ENCODE measurements around the gene FGF8. TPM values are rescaled to one million over a fixed set of nuclear protein-coding genes. Genes with fewer than 3 reads are reported as not detected.
"Not testable (repeated sequence)": the region's sequence is repeated elsewhere in the genome, so short reads cannot be mapped to it uniquely, and the experiment has no call there.

Gene FGF8
- total and polyA plus RNA-seq, 9 donors = 0.18 to 1.9 (median 0.49) TPM; not detected in 1

DNA sequence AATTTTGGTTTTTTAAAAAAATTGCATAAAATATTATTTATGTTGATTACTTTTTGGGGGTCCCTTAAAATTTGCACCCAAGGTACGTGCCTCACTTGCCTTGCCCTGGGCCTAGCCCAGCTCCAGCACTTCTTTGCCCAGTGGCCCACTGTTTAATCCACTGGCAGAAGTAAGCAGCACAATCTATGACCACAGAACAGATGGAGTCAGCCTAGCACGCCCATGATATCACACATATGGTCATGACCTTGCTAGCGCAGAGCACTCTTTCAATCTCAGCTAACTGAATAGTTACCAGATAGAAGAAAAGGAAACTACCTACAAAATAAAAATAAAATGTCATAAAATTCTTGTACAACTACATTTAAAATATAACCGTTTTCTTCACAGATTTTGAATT is 36.7 kb upstream of the FGF8 start:
- Histone ChIP-seq H3K27me3 (ENCODE audit: control insufficient read depth, insufficient read depth, low read length) (no peaks in the 10 kb centered on the region), H3K27ac (ENCODE audit: low read length) (no peak overlapping the region), H3K9me3 (replicated peaks; ENCODE audit: control insufficient read depth, low read depth, low read length) (no peaks in the 10 kb centered on the region), H3K4me3 (ENCODE audit: low read length) (no peak overlapping the region), H3K36me3 (ENCODE audit: control insufficient read depth, insufficient read depth, low read length) (peaks cover 35% of the 10 kb centered on the region), H3K4me1 (ENCODE audit: control insufficient read depth, insufficient read depth, low read length) (peaks cover 14% of the 10 kb centered on the region)
- WGBS (ENCODE audit: insufficient coverage) = 88% methylated on average over 1 of the region's 4 CpGs
- no peak for DNase-seq

DNA sequence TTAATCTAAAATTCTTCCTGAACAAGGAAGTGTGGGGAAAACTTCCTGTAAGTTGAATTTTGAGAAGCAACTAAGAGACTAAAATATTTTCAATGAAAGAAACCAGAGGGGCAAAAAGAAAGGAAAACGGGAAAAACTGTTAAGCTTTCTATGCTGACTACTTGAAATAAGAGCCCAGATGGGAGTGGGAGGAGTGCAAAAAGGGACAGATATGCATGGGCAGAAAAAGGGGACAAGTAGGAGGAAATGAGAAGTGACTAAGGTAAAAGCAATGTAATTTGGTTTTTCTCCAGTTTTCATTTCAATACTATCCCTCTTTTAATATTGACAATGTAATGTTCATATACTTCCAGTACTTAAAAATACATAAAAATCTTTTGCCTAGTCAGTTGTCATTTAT is 31.2 kb upstream of the FGF8 start:
- 50% methylated on average over 1 of the region's 1 CpG for WGBS (ENCODE audit: insufficient coverage)
- H3K36me3 ChIP-seq (ENCODE audit: control insufficient read depth, insufficient read depth, low read length) = peaks cover 66% of the 10 kb centered on the region
- H3K4me3 ChIP-seq (ENCODE audit: low read length) = no peak overlapping the region

DNA sequence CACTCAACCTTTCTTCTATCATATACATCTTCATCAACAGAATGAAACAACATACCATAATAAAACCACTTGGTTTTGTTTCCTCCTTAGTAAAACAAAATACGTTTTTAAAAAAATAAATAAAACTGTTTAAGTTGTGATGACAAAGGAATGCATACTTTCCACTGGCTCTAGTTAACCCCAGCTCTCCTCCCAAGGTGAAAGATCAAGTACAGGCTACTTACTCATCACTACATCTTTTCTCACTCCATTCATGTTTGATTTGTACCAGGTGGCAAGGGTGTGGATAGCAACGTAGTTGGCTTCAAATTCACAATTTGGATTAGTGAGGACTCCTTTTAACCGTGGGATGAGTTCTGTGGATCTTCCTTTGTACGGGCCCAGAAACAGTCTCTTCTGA is 27.6 kb upstream of the FGF8 start:
- Histone ChIP-seq H3K36me3 (ENCODE audit: control insufficient read depth, insufficient read depth, low read length) (peaks cover 72% of the 10 kb centered on the region), H3K4me1 (ENCODE audit: control insufficient read depth, insufficient read depth, low read length) (no peaks in the 10 kb centered on the region), H3K27me3 (ENCODE audit: control insufficient read depth, insufficient read depth, low read length) (no peaks in the 10 kb centered on the region), H3K4me3 (ENCODE audit: low read length) (no peak overlapping the region), H3K9me3 (replicated peaks; ENCODE audit: control insufficient read depth, low read depth, low read length) (no peaks in the 10 kb centered on the region), H3K27ac (ENCODE audit: low read length) (no peak overlapping the region)
- 100% methylated on average over 1 of the region's 4 CpGs for WGBS (ENCODE audit: insufficient coverage)
- no peak for DNase-seq

More for the DNA sequence above, 31.2 kb upstream of the FGF8 start:
- no peak for DNase-seq
- Histone ChIP-seq H3K9me3 (replicated peaks; ENCODE audit: control insufficient read depth, low read depth, low read length) (no peaks in the 10 kb centered on the region), H3K27ac (ENCODE audit: low read length) (no peak overlapping the region), H3K4me1 (ENCODE audit: control insufficient read depth, insufficient read depth, low read length) (no peaks in the 10 kb centered on the region), H3K27me3 (ENCODE audit: control insufficient read depth, insufficient read depth, low read length) (no peaks in the 10 kb centered on the region)

- no peak overlapping the region for H3K27ac ChIP-seq (ENCODE audit: low read length)
- no peaks in the 10 kb centered on the region for H3K27me3 ChIP-seq (ENCODE audit: control insufficient read depth, insufficient read depth, low read length)
- no peak for DNase-seq
- no CpG with 5 or more reads among the region's 4 CpGs for WGBS (ENCODE audit: insufficient coverage)
- H3K9me3 ChIP-seq (replicated peaks; ENCODE audit: control insufficient read depth, low read depth, low read length) = no peaks in the 10 kb centered on the region
- H3K4me3 ChIP-seq (ENCODE audit: low read length) = no peak overlapping the region
- no peaks in the 10 kb centered on the region for H3K4me1 ChIP-seq (ENCODE audit: control insufficient read depth, insufficient read depth, low read length)
- peaks cover 74% of the 10 kb centered on the region for H3K36me3 ChIP-seq (ENCODE audit: control insufficient read depth, insufficient read depth, low read length)
Measured at GRCh38 chr10:101797403-101798059, 21.6 kb upstream of the FGF8 start.

- DNase-seq = no peak
- WGBS (ENCODE audit: insufficient coverage) = 100% methylated on average over 2 of the region's 12 CpGs
- Histone ChIP-seq H3K27me3 (ENCODE audit: control insufficient read depth, insufficient read depth, low read length) (no peaks in the 10 kb centered on the region), H3K4me3 (ENCODE audit: low read length) (no peak overlapping the region), H3K36me3 (ENCODE audit: control insufficient read depth, insufficient read depth, low read length) (peaks cover 65% of the 10 kb centered on the region), H3K27ac (ENCODE audit: low read length) (no peak overlapping the region), H3K4me1 (ENCODE audit: control insufficient read depth, insufficient read depth, low read length) (no peaks in the 10 kb centered on the region), H3K9me3 (replicated peaks; ENCODE audit: control insufficient read depth, low read depth, low read length) (no peaks in the 10 kb centered on the region)
Measured at GRCh38 chr10:101793526-101793925, 17.6 kb upstream of the FGF8 start.

- Histone ChIP-seq H3K36me3 (ENCODE audit: control insufficient read depth, insufficient read depth, low read length) (peaks cover 74% of the 10 kb centered on the region), H3K9me3 (replicated peaks; ENCODE audit: control insufficient read depth, low read depth, low read length) (no peaks in the 10 kb centered on the region), H3K4me1 (ENCODE audit: control insufficient read depth, insufficient read depth, low read length) (no peaks in the 10 kb centered on the region), H3K27me3 (ENCODE audit: control insufficient read depth, insufficient read depth, low read length) (no peaks in the 10 kb centered on the region), H3K4me3 (ENCODE audit: low read length) (no peak overlapping the region), H3K27ac (ENCODE audit: low read length) (no peak overlapping the region)
- no peak for DNase-seq
- 100% methylated on average over 1 of the region's 7 CpGs for WGBS (ENCODE audit: insufficient coverage)
Measured at GRCh38 chr10:101789686-101790085, 13.8 kb upstream of the FGF8 start.

GRCh38 chr10:101789231-101789630 is 13.3 kb upstream of the FGF8 start:
- H3K9me3 ChIP-seq (replicated peaks; ENCODE audit: control insufficient read depth, low read depth, low read length); H3K4me3 ChIP-seq (ENCODE audit: low read length); H3K27me3 ChIP-seq (ENCODE audit: control insufficient read depth, insufficient read depth, low read length); H3K27ac ChIP-seq (ENCODE audit: low read length); DNase-seq; H3K4me1 ChIP-seq (ENCODE audit: control insufficient read depth, insufficient read depth, low read length): not testable (repeated sequence)
- 88% methylated on average over 3 of the region's 9 CpGs for WGBS (ENCODE audit: insufficient coverage)
- peaks cover 74% of the 10 kb centered on the region for H3K36me3 ChIP-seq (ENCODE audit: control insufficient read depth, insufficient read depth, low read length)

- Histone ChIP-seq H3K27ac (ENCODE audit: low read length) (no peak overlapping the region), H3K27me3 (ENCODE audit: control insufficient read depth, insufficient read depth, low read length) (no peaks in the 10 kb centered on the region), H3K36me3 (ENCODE audit: control insufficient read depth, insufficient read depth, low read length) (peaks cover 48% of the 10 kb centered on the region), H3K4me1 (ENCODE audit: control insufficient read depth, insufficient read depth, low read length) (peaks cover 26% of the 10 kb centered on the region), H3K4me3 (ENCODE audit: low read length) (no peak overlapping the region), H3K9me3 (replicated peaks; ENCODE audit: control insufficient read depth, low read depth, low read length) (no peaks in the 10 kb centered on the region)
- 90% methylated on average over 2 of the region's 2 CpGs for WGBS (ENCODE audit: insufficient coverage)
- DNase-seq = no peak
Measured at GRCh38 chr10:101785801-101786200, 9.9 kb upstream of the FGF8 start.

GRCh38 chr10:101784558-101784957 is 8.6 kb upstream of the FGF8 start:
- no peak for DNase-seq
- H3K4me1 ChIP-seq (ENCODE audit: control insufficient read depth, insufficient read depth, low read length) = peaks cover 38% of the 10 kb centered on the region
- no CpG with 5 or more reads among the region's 2 CpGs for WGBS (ENCODE audit: insufficient coverage)
- H3K9me3 ChIP-seq (replicated peaks; ENCODE audit: control insufficient read depth, low read depth, low read length) = no peaks in the 10 kb centered on the region
- H3K27ac ChIP-seq (ENCODE audit: low read length) = no peak overlapping the region
- no peak overlapping the region for H3K4me3 ChIP-seq (ENCODE audit: low read length)
- peaks cover 12% of the 10 kb centered on the region for H3K27me3 ChIP-seq (ENCODE audit: control insufficient read depth, insufficient read depth, low read length)
- peaks cover 45% of the 10 kb centered on the region for H3K36me3 ChIP-seq (ENCODE audit: control insufficient read depth, insufficient read depth, low read length)

- H3K36me3 ChIP-seq (ENCODE audit: control insufficient read depth, insufficient read depth, low read length) = peaks cover 37% of the 10 kb centered on the region
- peaks cover 20% of the 10 kb centered on the region for H3K27me3 ChIP-seq (ENCODE audit: control insufficient read depth, insufficient read depth, low read length)
- peak overlapping the region; percentile 71 for H3K27ac ChIP-seq (ENCODE audit: low read length)
- peak overlapping the region; percentile 79 for H3K4me3 ChIP-seq (ENCODE audit: low read length)
- no peaks in the 10 kb centered on the region for H3K9me3 ChIP-seq (replicated peaks; ENCODE audit: control insufficient read depth, low read depth, low read length)
- peaks cover 46% of the 10 kb centered on the region for H3K4me1 ChIP-seq (ENCODE audit: control insufficient read depth, insufficient read depth, low read length)
- DNase-seq = no peak
- WGBS (ENCODE audit: insufficient coverage) = 19% methylated on average over 4 of the region's 10 CpGs
Measured at GRCh38 chr10:101783736-101784118, 7.8 kb upstream of the FGF8 start.
